Esophagus muscularis mucosa (tissue), 4 donors: ENCODE measurements around the gene TENM4.

ENCODE experiments used
- EP300 ChIP-seq: sonication (generic); formaldehyde crosslinking; IDR thresholded peaks from one replicate; pipeline ENCODE4 v1.6.1; 2017; ENCODE audit warnings: antibody characterized with exemption
- POLR2A ChIP-seq: fragments of 450-650 bp; IDR thresholded peaks from one replicate; pipeline ENCODE4 v1.6.1; 2017; ENCODE audit warnings: antibody characterized with exemption, moderate library complexity, mild to moderate bottlenecking, low read depth
- POLR2AphosphoS5 ChIP-seq, 2 donors: sonication (generic); formaldehyde crosslinking; IDR thresholded peaks; one replicate each; pipeline ENCODE4 v1.6.1; 2017; ENCODE audit warnings: antibody characterized with exemption in 2 of 2
- TF ChIP-seq, protein P1 (sequence below), 3 experiments: fragments of 200-600 bp in 2 of 3; fragments of 450-650 bp in 1 of 3; sonication (generic) in 2 of 3; IDR thresholded peaks; one replicate each; pipeline ENCODE4 v1.5.1; 2017 to 2019; ENCODE audit warnings: antibody characterized with exemption in 3 of 3, mild to moderate bottlenecking in 2 of 3, moderate library complexity in 1 of 3

DNA sequence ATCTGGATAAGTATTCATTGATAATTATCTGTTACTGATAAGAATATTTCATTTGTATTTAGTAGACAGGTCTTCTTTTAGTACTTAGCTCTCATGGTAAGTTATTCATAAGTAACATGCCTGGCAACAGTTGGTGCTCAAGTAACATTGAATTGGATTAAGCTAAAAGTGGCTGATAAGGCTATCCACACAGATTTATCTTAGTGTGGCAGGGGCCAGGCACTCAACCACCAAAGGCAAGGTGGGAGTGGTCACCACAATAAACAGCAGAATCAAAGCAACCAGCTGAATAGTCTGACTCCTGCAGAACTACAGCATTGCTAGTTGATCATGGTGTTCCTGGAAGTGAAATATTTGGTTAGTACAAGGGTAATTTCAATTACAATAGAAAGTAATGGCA lies 833.1 kb downstream of the TENM4 start:
- no peak for TF ChIP-seq POLR2A
- TF ChIP-seq, protein P1, sequence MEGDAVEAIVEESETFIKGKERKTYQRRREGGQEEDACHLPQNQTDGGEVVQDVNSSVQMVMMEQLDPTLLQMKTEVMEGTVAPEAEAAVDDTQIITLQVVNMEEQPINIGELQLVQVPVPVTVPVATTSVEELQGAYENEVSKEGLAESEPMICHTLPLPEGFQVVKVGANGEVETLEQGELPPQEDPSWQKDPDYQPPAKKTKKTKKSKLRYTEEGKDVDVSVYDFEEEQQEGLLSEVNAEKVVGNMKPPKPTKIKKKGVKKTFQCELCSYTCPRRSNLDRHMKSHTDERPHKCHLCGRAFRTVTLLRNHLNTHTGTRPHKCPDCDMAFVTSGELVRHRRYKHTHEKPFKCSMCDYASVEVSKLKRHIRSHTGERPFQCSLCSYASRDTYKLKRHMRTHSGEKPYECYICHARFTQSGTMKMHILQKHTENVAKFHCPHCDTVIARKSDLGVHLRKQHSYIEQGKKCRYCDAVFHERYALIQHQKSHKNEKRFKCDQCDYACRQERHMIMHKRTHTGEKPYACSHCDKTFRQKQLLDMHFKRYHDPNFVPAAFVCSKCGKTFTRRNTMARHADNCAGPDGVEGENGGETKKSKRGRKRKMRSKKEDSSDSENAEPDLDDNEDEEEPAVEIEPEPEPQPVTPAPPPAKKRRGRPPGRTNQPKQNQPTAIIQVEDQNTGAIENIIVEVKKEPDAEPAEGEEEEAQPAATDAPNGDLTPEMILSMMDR (IDR thresholded peaks at IDR 0.05) = no peak
- TF ChIP-seq POLR2AphosphoS5 (IDR thresholded peaks at IDR 0.05) = no peak
- no peak for TF ChIP-seq EP300
